HEK293 (cell line): ENCODE data around the gene GCK.

Source experiments
- CTCF ChIA-PET: fragments of 350-600 bp; formaldehyde crosslinking; extraction: SDS; loops from one replicate; lab custom pipeline; 2021; ENCODE audit warnings: antibody characterized with exemption; lab: Yijun Ruan, JAX
- POLR2A ChIA-PET: fragments of 300-600 bp; formaldehyde crosslinking; extraction: SDS; loops from one replicate; lab custom pipeline; 2020; ENCODE audit warnings: antibody characterized with exemption, inconsistent platforms; lab: Yijun Ruan, JAX
- H3K27ac ChIP-seq: fragments of 200-500 bp; sonication (Bioruptor generic); 2 replicates; pipeline ENCODE4 v1.5.1; 2014; ENCODE audit warnings: low read depth, low read length, control low read depth, inconsistent platforms; ENCODE audit errors: extremely low read depth
- H3K36me3 ChIP-seq, 2 experiments: fragments of 200-500 bp in 1 of 2; sonication (Bioruptor generic) in 1 of 2; 1 replicate in 1 of 2; 2 replicates in 1 of 2; pipeline ENCODE4 v1.5.1; 2014 to 2017; ENCODE audit warnings: inconsistent platforms in 2 of 2, low read length in 2 of 2; ENCODE audit not compliant: control insufficient read depth in 2 of 2, insufficient read depth in 1 of 2
- H3K4me1 ChIP-seq: fragments of 200-500 bp; sonication (Bioruptor generic); 2 replicates; pipeline ENCODE4 v1.5.1; 2014; ENCODE audit warnings: mild to moderate bottlenecking, low read length, inconsistent platforms; ENCODE audit not compliant: control insufficient read depth, insufficient read depth
- H3K4me3 ChIP-seq: 2 replicates; pipeline ENCODE4 v1.5.1; 2011; ENCODE audit warnings: low read depth, mild to moderate bottlenecking, control low read depth, low read length, moderate library complexity
- H3K9me3 ChIP-seq: fragments of 200-500 bp; sonication (Bioruptor generic); 2 replicates; pipeline ENCODE4 v1.5.1; 2014; ENCODE audit warnings: low read depth, low read length, inconsistent platforms; ENCODE audit not compliant: control insufficient read depth, insufficient read depth
- IKZF3 ChIP-seq: fragments of 450-650 bp; IDR thresholded peaks from 2 replicates; pipeline ENCODE4 v1.5.0; 2018; ENCODE audit warnings: missing biosample characterization, mild to moderate bottlenecking, missing genetic modification characterization, moderate library complexity
- INSM2 ChIP-seq: fragments of 450-650 bp; formaldehyde crosslinking; IDR thresholded peaks from 2 replicates; pipeline ENCODE4 v1.5.1; 2016; ENCODE audit warnings: missing biosample characterization, missing genetic modification characterization
- OVOL3 ChIP-seq: fragments of 450-650 bp; formaldehyde crosslinking; IDR thresholded peaks from 2 replicates; pipeline ENCODE4 v1.5.1; 2016; ENCODE audit warnings: missing biosample characterization, missing genetic modification characterization
- RBAK ChIP-seq: fragments of 450-650 bp; formaldehyde crosslinking; IDR thresholded peaks from 2 replicates; pipeline ENCODE4 v1.5.1; 2016; ENCODE audit warnings: missing biosample characterization, missing genetic modification characterization
- REPIN1 ChIP-seq: fragments of 450-650 bp; formaldehyde crosslinking; IDR thresholded peaks from 2 replicates; pipeline ENCODE4 v1.5.1; 2017; ENCODE audit warnings: missing biosample characterization, missing genetic modification characterization, low read depth
- ZBTB11 ChIP-seq: fragments of 450-650 bp; formaldehyde crosslinking; conservative IDR thresholded peaks from 2 replicates; pipeline ENCODE4 v1.5.1; 2016; ENCODE audit warnings: low read depth, missing biosample characterization, missing genetic modification characterization
- ZNF10 ChIP-seq: fragments of 450-650 bp; formaldehyde crosslinking; IDR thresholded peaks from 2 replicates; pipeline ENCODE4 v1.5.1; 2017; ENCODE audit warnings: missing biosample characterization, missing genetic modification characterization
- ZNF280D ChIP-seq: fragments of 450-650 bp; formaldehyde crosslinking; IDR thresholded peaks from 2 replicates; pipeline ENCODE4 v1.5.1; 2016; ENCODE audit warnings: missing biosample characterization, missing genetic modification characterization
- ZNF398 ChIP-seq: fragments of 450-650 bp; formaldehyde crosslinking; IDR thresholded peaks from 2 replicates; pipeline ENCODE4 v1.5.1; 2017; ENCODE audit warnings: missing biosample characterization, missing genetic modification characterization
- ZNF510 ChIP-seq: fragments of 450-650 bp; formaldehyde crosslinking; IDR thresholded peaks from 2 replicates; pipeline ENCODE4 v1.5.1; 2018; ENCODE audit warnings: mild to moderate bottlenecking, missing genetic modification characterization, missing biosample characterization; ENCODE audit not compliant: insufficient replicate concordance
- ZNF521 ChIP-seq: fragments of 450-650 bp; formaldehyde crosslinking; IDR thresholded peaks from 2 replicates; pipeline ENCODE4 v1.5.1; 2017; ENCODE audit warnings: missing biosample characterization, mild to moderate bottlenecking, missing genetic modification characterization
- ZNF558 ChIP-seq: fragments of 450-650 bp; formaldehyde crosslinking; IDR thresholded peaks from 2 replicates; pipeline ENCODE4 v1.5.1; 2016; ENCODE audit warnings: missing biosample characterization, missing genetic modification characterization
- ZNF621 ChIP-seq: fragments of 450-650 bp; formaldehyde crosslinking; IDR thresholded peaks from 2 replicates; pipeline ENCODE4 v1.5.1; 2017; ENCODE audit warnings: missing biosample characterization, missing genetic modification characterization
- ZNF660 ChIP-seq: fragments of 450-650 bp; IDR thresholded peaks from 2 replicates; pipeline ENCODE4 v1.5.1; 2018; ENCODE audit warnings: missing biosample characterization, mild to moderate bottlenecking, missing genetic modification characterization
- ZNF677 ChIP-seq: fragments of 450-650 bp; IDR thresholded peaks from 2 replicates; pipeline ENCODE4 v1.5.0; 2018; ENCODE audit warnings: missing biosample characterization, mild to moderate bottlenecking, missing genetic modification characterization, moderate library complexity
- ZNF692 ChIP-seq: fragments of 450-650 bp; formaldehyde crosslinking; IDR thresholded peaks from 2 replicates; pipeline ENCODE4 v1.5.1; 2016; ENCODE audit warnings: missing biosample characterization, missing genetic modification characterization
- ZNF768 ChIP-seq: fragments of 450-650 bp; formaldehyde crosslinking; IDR thresholded peaks from 2 replicates; pipeline ENCODE4 v1.5.1; 2018; ENCODE audit warnings: missing biosample characterization, mild to moderate bottlenecking, missing genetic modification characterization
- ZNF843 ChIP-seq: fragments of 450-650 bp; formaldehyde crosslinking; IDR thresholded peaks from 2 replicates; pipeline ENCODE4 v1.5.1; 2016; ENCODE audit warnings: missing biosample characterization, missing genetic modification characterization

The GCK gene

GRCh38 chr7:44183386-44183785 is 5.9 kb downstream of the GCK start:
- Histone ChIP-seq H3K4me3 (no peak overlapping the region), H3K4me1 (0 out of 2 replicates have a peak, but pooled peaks cover 2% of the 10 kb centered on the region), H3K36me3 (no peaks in the 10 kb centered on the region), H3K9me3 (no peaks in the 10 kb centered on the region), H3K27ac (no peak overlapping the region)
- TF ChIP-seq RBAK (tag by site-specific recombination), result no peak
- TF ChIP-seq OVOL3 (tag by site-specific recombination), result no peak
- no peak for TF ChIP-seq ZNF521 (tag by site-specific recombination)
- no peak for TF ChIP-seq REPIN1 (tag by site-specific recombination)
- TF ChIP-seq ZNF280D (tag by site-specific recombination), result no peak
- no peak for TF ChIP-seq INSM2 (tag by site-specific recombination)
- TF ChIP-seq ZNF510 (tag by site-specific recombination), result no peak
- no peak for TF ChIP-seq ZNF398
- TF ChIP-seq ZNF558, result no peak
- TF ChIP-seq ZNF10 (tag by site-specific recombination), result no peak
- TF ChIP-seq ZNF768 (tag by site-specific recombination), result no peak
- TF ChIP-seq ZBTB11 (tag by site-specific recombination), result no peak
- TF ChIP-seq ZNF660, result no peak
- TF ChIP-seq ZNF677 (tag by site-specific recombination), result no peak
- TF ChIP-seq ZNF621, result no peak
- no peak for TF ChIP-seq ZNF843
- no peak for TF ChIP-seq IKZF3 (tag by site-specific recombination)
- TF ChIP-seq ZNF692 (tag by site-specific recombination), result no peak
- POLR2A ChIA-PET, result no interaction called here
- CTCF ChIA-PET, result no interaction called here
